DND-41 (cell line): ENCODE results near the gene KLHL17.

Source experiments
- ATAC-seq: fragments of 200-7000 bp; cut with Tn5 transposase; 3 replicates; pipeline ENCODE4 v1.9.1; 2021; ENCODE audit warnings: low read depth; ENCODE audit not compliant: insufficient read depth
- DNase-seq: peaks from one replicate; pipeline ENCODE4 v3.0.0-alpha.2; 2020
- H2AFZ ChIP-seq: 2 replicates; pipeline ENCODE4 v1.6.0; 2012; ENCODE audit warnings: low read depth, low read length
- H3K27ac ChIP-seq: 2 replicates; pipeline ENCODE4 v1.5.1; 2012; ENCODE audit warnings: low read length, inconsistent platforms
- H3K27me3 ChIP-seq: fragments of 200-600 bp; sonication (generic); 2 replicates; pipeline ENCODE4 v1.6.0; 2012; ENCODE audit warnings: low read length, mild to moderate bottlenecking, inconsistent platforms; ENCODE audit not compliant: insufficient read depth, poor library complexity
- H3K36me3 ChIP-seq: 2 replicates; pipeline ENCODE4 v1.5.1; 2012; ENCODE audit warnings: low read length, inconsistent platforms; ENCODE audit not compliant: insufficient read depth
- H3K4me1 ChIP-seq: 2 replicates; pipeline ENCODE4 v1.5.1; 2012; ENCODE audit warnings: mild to moderate bottlenecking, low read length; ENCODE audit not compliant: insufficient read depth
- H3K4me2 ChIP-seq: 2 replicates; pipeline ENCODE4 v1.6.0; 2012; ENCODE audit warnings: mild to moderate bottlenecking, moderate library complexity, low read length, inconsistent platforms; ENCODE audit not compliant: insufficient read depth
- H3K4me3 ChIP-seq, 2 experiments: fragments of 200-600 bp in 1 of 2; shearing (Covaris generic) in 1 of 2; 2 replicates each; pipeline ENCODE4 v1.5.1; 2012 to 2016; ENCODE audit warnings: inconsistent platforms in 2 of 2, low read length in 2 of 2, mild to moderate bottlenecking in 2 of 2, low read depth in 1 of 2, moderate library complexity in 1 of 2
- H3K79me2 ChIP-seq: 2 replicates; pipeline ENCODE4 v1.6.0; 2012; ENCODE audit warnings: low read length, inconsistent platforms; ENCODE audit not compliant: insufficient read depth
- H3K9ac ChIP-seq: 2 replicates; pipeline ENCODE4 v1.6.0; 2012; ENCODE audit warnings: low read depth, mild to moderate bottlenecking, inconsistent platforms, low read length, moderate library complexity
- H3K9me3 ChIP-seq: 2 replicates; pipeline ENCODE4 v1.5.1; 2012; ENCODE audit warnings: low read length, moderate library complexity, mild to moderate bottlenecking, inconsistent platforms; ENCODE audit not compliant: insufficient read depth, severe bottlenecking
- H4K20me1 ChIP-seq: 2 replicates; pipeline ENCODE4 v1.6.0; 2012; ENCODE audit warnings: low read length; ENCODE audit not compliant: insufficient read depth
- CTCF ChIP-seq: IDR thresholded peaks from 2 replicates; pipeline ENCODE4 v1.5.1; 2012; ENCODE audit warnings: borderline replicate concordance, low read length, moderate library complexity, mild to moderate bottlenecking; ENCODE audit not compliant: poor library complexity, severe bottlenecking; ENCODE audit errors: extremely low read depth
- EZH2 ChIP-seq: IDR thresholded peaks from 3 replicates; pipeline ENCODE4 v1.6.1; 2012; ENCODE audit warnings: borderline replicate concordance, low read depth, mild to moderate bottlenecking, moderate library complexity, low read length, inconsistent platforms; ENCODE audit not compliant: severe bottlenecking

KLHL17 gene

GRCh38 chr1:935751-936231, 24.6 kb upstream of the KLHL17 start:
- H3K4me2 ChIP-seq, result no peak overlapping the region
- H3K36me3 ChIP-seq, result no peaks in the 10 kb centered on the region
- ATAC-seq (no peak), DNase-seq (no peak)
- peaks cover 32% of the 10 kb centered on the region for H3K27me3 ChIP-seq
- TF ChIP-seq EZH2 (no peak), CTCF (no peak)
- H3K9me3 ChIP-seq, result peaks cover 1% of the 10 kb centered on the region
- peaks cover 34% of the 10 kb centered on the region for H4K20me1 ChIP-seq
- no peak overlapping the region for H2AFZ ChIP-seq
- no peak overlapping the region for H3K27ac ChIP-seq
- H3K4me3 ChIP-seq, result no peak overlapping the region
- no peak overlapping the region for H3K9ac ChIP-seq
- no peaks in the 10 kb centered on the region for H3K79me2 ChIP-seq
- H3K4me1 ChIP-seq, result peaks cover 13% of the 10 kb centered on the region

GRCh38 chr1:936348-937264, 23.8 kb upstream of the KLHL17 start:
- Histone ChIP-seq H3K4me3 (no peak overlapping the region), H3K79me2 (no peaks in the 10 kb centered on the region), H3K27ac (no peak overlapping the region), H3K9me3 (peaks cover 1% of the 10 kb centered on the region), H3K4me1 (peaks cover 17% of the 10 kb centered on the region), H2AFZ (no peak overlapping the region), H3K36me3 (no peaks in the 10 kb centered on the region), H4K20me1 (peaks cover 36% of the 10 kb centered on the region), H3K4me2 (no peak overlapping the region), H3K9ac (no peak overlapping the region), H3K27me3 (peaks cover 34% of the 10 kb centered on the region)
- DNase-seq (no peak), ATAC-seq (no peak)
- TF ChIP-seq EZH2 (no peak), CTCF (no peak)

DNA sequence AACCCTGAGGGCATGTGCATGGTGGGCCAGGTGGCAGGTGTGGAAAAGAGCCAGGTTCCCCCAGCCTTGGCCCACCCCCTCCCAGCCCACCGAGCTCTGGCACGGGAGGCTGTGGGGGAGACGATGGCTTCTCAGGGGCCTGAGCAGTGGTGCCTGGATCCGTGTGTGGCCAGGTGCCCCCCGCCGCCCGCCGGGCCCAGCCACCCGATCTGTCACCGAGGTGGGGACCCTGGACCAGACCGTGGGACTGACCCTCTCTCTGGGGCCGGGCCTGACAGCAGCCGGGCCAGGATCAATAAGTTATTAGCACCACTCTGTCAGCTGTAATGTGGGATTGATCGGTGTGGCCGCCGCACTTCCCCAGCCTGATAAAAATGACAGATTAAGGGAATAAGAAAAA, 22.9 kb upstream of the KLHL17 start:
- Histone ChIP-seq H2AFZ (no peak overlapping the region), H3K36me3 (no peaks in the 10 kb centered on the region), H3K79me2 (no peaks in the 10 kb centered on the region), H3K9me3 (peaks cover 1% of the 10 kb centered on the region), H3K4me2 (no peak overlapping the region), H3K27me3 (peaks cover 41% of the 10 kb centered on the region), H3K27ac (no peak overlapping the region), H3K4me3 (no peak overlapping the region), H3K9ac (no peak overlapping the region), H3K4me1 (peaks cover 17% of the 10 kb centered on the region), H4K20me1 (peaks cover 34% of the 10 kb centered on the region)
- TF ChIP-seq EZH2, result no peak
- no peak for TF ChIP-seq CTCF
- ATAC-seq (no peak), DNase-seq (no peak)
